ENCODE results near the gene IGSF8.
"Not testable (repeated sequence)": the region's sequence is repeated elsewhere in the genome, so short reads cannot be mapped to it uniquely, and the experiment has no call there.

Gene IGSF8

GRCh38 chr1:160127381-160127780 is 29.0 kb upstream of the IGSF8 start:
- H4K8ac ChIP-seq (ENCODE audit: low read depth, low read length) = no peak overlapping the region
- peaks cover 2% of the 10 kb centered on the region for H3K79me1 ChIP-seq (ENCODE audit: low read depth, low read length)
- no peak overlapping the region for H2BK120ac ChIP-seq (ENCODE audit: low read depth, low read length)
- H3K4me3 ChIP-seq (ENCODE audit: low read length in 2 of 2) = no peak overlapping the region
- no peak overlapping the region for H4K91ac ChIP-seq (ENCODE audit: low read depth, low read length, poor library complexity)
- H3K9me3 ChIP-seq (replicated peaks in 1 of 2; ENCODE audit: control insufficient read depth in 2 of 2, insufficient read depth in 1 of 2, low read depth in 1 of 2, low read length in 2 of 2) = no peaks in the 10 kb centered on the region
- H3K36me3 ChIP-seq (replicated peaks in 1 of 2; ENCODE audit: control insufficient read depth in 2 of 2, insufficient read depth in 2 of 2, low read length in 2 of 2) = peaks cover 4 to 72% of the 10 kb centered on the region in 2 donors
- H2BK12ac ChIP-seq (ENCODE audit: low read length) = no peak overlapping the region
- H3K9ac ChIP-seq (ENCODE audit: low read depth, low read length, poor library complexity) = no peak overlapping the region
- no peak for DNase-seq (ENCODE audit: low spot score)
- WGBS, 2 donors (ENCODE audit: extremely low coverage in 2 of 2, insufficient read length in 2 of 2, insufficient replicate concordance in 1 of 2) = no CpG with 5 or more reads among the region's 9 CpGs
- H3K4ac ChIP-seq (ENCODE audit: low read length) = no peak overlapping the region
- H3K27me3 ChIP-seq (ENCODE audit: control insufficient read depth in 3 of 3, insufficient read depth in 3 of 3, low read depth in 1 of 3, low read length in 3 of 3) = no peaks in the 10 kb centered on the region
- no peak overlapping the region for H3K18ac ChIP-seq (ENCODE audit: low read length)
- no peak overlapping the region for H3K23ac ChIP-seq (ENCODE audit: low read depth, low read length, poor library complexity)
- no peak overlapping the region for H2BK15ac ChIP-seq (ENCODE audit: low read length)
- H3K14ac ChIP-seq (ENCODE audit: low read length) = no peak overlapping the region
- H3K4me1 ChIP-seq (ENCODE audit: control insufficient read depth in 2 of 2, insufficient read depth in 1 of 2, low read depth in 1 of 2, low read length in 2 of 2) = peaks cover 0 to 6% of the 10 kb centered on the region in 2 donors
- no peak overlapping the region for H2AFZ ChIP-seq (ENCODE audit: low read length)
- no peak overlapping the region for H2AK5ac ChIP-seq (ENCODE audit: low read depth, low read length)
- H2BK5ac ChIP-seq (ENCODE audit: low read length) = no peak overlapping the region
- no peak overlapping the region for H3K27ac ChIP-seq (replicated peaks; ENCODE audit: low read length)
- H3K4me2 ChIP-seq (ENCODE audit: insufficient read depth, low read length, poor library complexity, severe bottlenecking) = no peak overlapping the region

GRCh38 chr1:160126342-160126741 is 27.9 kb upstream of the IGSF8 start:
- H4K91ac ChIP-seq (ENCODE audit: low read depth, low read length, poor library complexity); H2BK15ac ChIP-seq (ENCODE audit: low read length); H3K9me3 ChIP-seq (replicated peaks in 1 of 2; ENCODE audit: control insufficient read depth in 2 of 2, insufficient read depth in 1 of 2, low read depth in 1 of 2, low read length in 2 of 2); H3K4me2 ChIP-seq (ENCODE audit: insufficient read depth, low read length, poor library complexity, severe bottlenecking); H2AFZ ChIP-seq (ENCODE audit: low read length); H2AK5ac ChIP-seq (ENCODE audit: low read depth, low read length); H3K4me3 ChIP-seq (ENCODE audit: low read length in 2 of 2); H3K27me3 ChIP-seq (ENCODE audit: control insufficient read depth in 3 of 3, insufficient read depth in 3 of 3, low read depth in 1 of 3, low read length in 3 of 3); H3K14ac ChIP-seq (ENCODE audit: low read length); H3K4ac ChIP-seq (ENCODE audit: low read length); H3K9ac ChIP-seq (ENCODE audit: low read depth, low read length, poor library complexity); H3K27ac ChIP-seq (replicated peaks; ENCODE audit: low read length); H3K79me1 ChIP-seq (ENCODE audit: low read depth, low read length); H4K8ac ChIP-seq (ENCODE audit: low read depth, low read length); H3K23ac ChIP-seq (ENCODE audit: low read depth, low read length, poor library complexity); H2BK5ac ChIP-seq (ENCODE audit: low read length); H3K18ac ChIP-seq (ENCODE audit: low read length); H3K4me1 ChIP-seq (ENCODE audit: control insufficient read depth in 2 of 2, insufficient read depth in 1 of 2, low read depth in 1 of 2, low read length in 2 of 2); H2BK12ac ChIP-seq (ENCODE audit: low read length); H2BK120ac ChIP-seq (ENCODE audit: low read depth, low read length); DNase-seq (ENCODE audit: low spot score): not testable (repeated sequence)
- no CpG with 5 or more reads among the region's 4 CpGs for WGBS, 2 donors (ENCODE audit: extremely low coverage in 2 of 2, insufficient read length in 2 of 2, insufficient replicate concordance in 1 of 2)
- peaks cover 4 to 67% of the 10 kb centered on the region in 2 donors for H3K36me3 ChIP-seq (replicated peaks in 1 of 2; ENCODE audit: control insufficient read depth in 2 of 2, insufficient read depth in 2 of 2, low read length in 2 of 2)

- WGBS, 2 donors (ENCODE audit: extremely low coverage in 2 of 2, insufficient read length in 2 of 2, insufficient replicate concordance in 1 of 2) = no CpG with 5 or more reads among the region's 1 CpG
- Histone ChIP-seq H3K27ac (replicated peaks; ENCODE audit: low read length) (no peak overlapping the region), H3K4me3 (ENCODE audit: low read length in 2 of 2) (no peak overlapping the region), H3K4me1 (ENCODE audit: control insufficient read depth in 2 of 2, insufficient read depth in 1 of 2, low read depth in 1 of 2, low read length in 2 of 2) (peaks cover 0 to 6% of the 10 kb centered on the region in 2 donors), H2AK5ac (ENCODE audit: low read depth, low read length) (no peak overlapping the region), H3K18ac (ENCODE audit: low read length) (no peak overlapping the region), H3K14ac (ENCODE audit: low read length) (no peak overlapping the region), H2BK5ac (ENCODE audit: low read length) (no peak overlapping the region), H3K79me1 (ENCODE audit: low read depth, low read length) (peaks cover 4% of the 10 kb centered on the region), H2BK120ac (ENCODE audit: low read depth, low read length) (no peak overlapping the region), H2BK15ac (ENCODE audit: low read length) (no peak overlapping the region), H2BK12ac (ENCODE audit: low read length) (no peak overlapping the region), H3K23ac (ENCODE audit: low read depth, low read length, poor library complexity) (no peak overlapping the region), H3K9me3 (replicated peaks in 1 of 2; ENCODE audit: control insufficient read depth in 2 of 2, insufficient read depth in 1 of 2, low read depth in 1 of 2, low read length in 2 of 2) (no peaks in the 10 kb centered on the region), H2AFZ (ENCODE audit: low read length) (no peak overlapping the region), H4K8ac (ENCODE audit: low read depth, low read length) (no peak overlapping the region), H3K4me2 (ENCODE audit: insufficient read depth, low read length, poor library complexity, severe bottlenecking) (no peak overlapping the region), H4K91ac (ENCODE audit: low read depth, low read length, poor library complexity) (no peak overlapping the region), H3K4ac (ENCODE audit: low read length) (no peak overlapping the region), H3K36me3 (replicated peaks in 1 of 2; ENCODE audit: control insufficient read depth in 2 of 2, insufficient read depth in 2 of 2, low read length in 2 of 2) (peaks cover 4 to 66% of the 10 kb centered on the region in 2 donors), H3K9ac (ENCODE audit: low read depth, low read length, poor library complexity) (no peak overlapping the region), H3K27me3 (ENCODE audit: control insufficient read depth in 3 of 3, insufficient read depth in 3 of 3, low read depth in 1 of 3, low read length in 3 of 3) (no peaks in the 10 kb centered on the region)
- no peak for DNase-seq (ENCODE audit: low spot score)
These were observed 27.3 kb upstream of the IGSF8 start for GRCh38 chr1:160125746-160126145.

- DNase-seq (ENCODE audit: low spot score) = no peak
- Histone ChIP-seq H3K4me3 (ENCODE audit: low read length in 2 of 2) (no peak overlapping the region), H3K9ac (ENCODE audit: low read depth, low read length, poor library complexity) (no peak overlapping the region), H2AFZ (ENCODE audit: low read length) (no peak overlapping the region), H3K4me2 (ENCODE audit: insufficient read depth, low read length, poor library complexity, severe bottlenecking) (no peak overlapping the region), H3K27ac (replicated peaks; ENCODE audit: low read length) (no peak overlapping the region), H2BK120ac (ENCODE audit: low read depth, low read length) (no peak overlapping the region), H2BK15ac (ENCODE audit: low read length) (no peak overlapping the region), H4K8ac (ENCODE audit: low read depth, low read length) (no peak overlapping the region), H3K9me3 (replicated peaks in 1 of 2; ENCODE audit: control insufficient read depth in 2 of 2, insufficient read depth in 1 of 2, low read depth in 1 of 2, low read length in 2 of 2) (no peaks in the 10 kb centered on the region), H3K18ac (ENCODE audit: low read length) (no peak overlapping the region), H2AK5ac (ENCODE audit: low read depth, low read length) (no peak overlapping the region), H2BK5ac (ENCODE audit: low read length) (no peak overlapping the region), H3K23ac (ENCODE audit: low read depth, low read length, poor library complexity) (no peak overlapping the region), H3K14ac (ENCODE audit: low read length) (no peak overlapping the region), H4K91ac (ENCODE audit: low read depth, low read length, poor library complexity) (no peak overlapping the region), H3K27me3 (ENCODE audit: control insufficient read depth in 3 of 3, insufficient read depth in 3 of 3, low read depth in 1 of 3, low read length in 3 of 3) (no peaks in the 10 kb centered on the region), H3K4me1 (ENCODE audit: control insufficient read depth in 2 of 2, insufficient read depth in 1 of 2, low read depth in 1 of 2, low read length in 2 of 2) (peaks cover 0 to 6% of the 10 kb centered on the region in 2 donors), H2BK12ac (ENCODE audit: low read length) (no peak overlapping the region), H3K79me1 (ENCODE audit: low read depth, low read length) (peaks cover 4% of the 10 kb centered on the region), H3K36me3 (replicated peaks in 1 of 2; ENCODE audit: control insufficient read depth in 2 of 2, insufficient read depth in 2 of 2, low read length in 2 of 2) (peaks cover 4 to 60% of the 10 kb centered on the region in 2 donors), H3K4ac (ENCODE audit: low read length) (no peak overlapping the region)
- no CpG with 5 or more reads among the region's 8 CpGs for WGBS, 2 donors (ENCODE audit: extremely low coverage in 2 of 2, insufficient read length in 2 of 2, insufficient replicate concordance in 1 of 2)
These were observed 26.5 kb upstream of the IGSF8 start for GRCh38 chr1:160124705-160125478.
